ENCODE data around the gene ACSS3. TPM values are rescaled to one million over a fixed set of nuclear protein-coding genes. Genes with fewer than 3 reads are reported as not detected.
"Not testable (repeated sequence)": the region's sequence is repeated elsewhere in the genome, so short reads cannot be mapped to it uniquely, and the experiment has no call there.

ACSS3 gene
- total RNA-seq, 1 donor from 2014 or later, result 1.1 TPM

DNA sequence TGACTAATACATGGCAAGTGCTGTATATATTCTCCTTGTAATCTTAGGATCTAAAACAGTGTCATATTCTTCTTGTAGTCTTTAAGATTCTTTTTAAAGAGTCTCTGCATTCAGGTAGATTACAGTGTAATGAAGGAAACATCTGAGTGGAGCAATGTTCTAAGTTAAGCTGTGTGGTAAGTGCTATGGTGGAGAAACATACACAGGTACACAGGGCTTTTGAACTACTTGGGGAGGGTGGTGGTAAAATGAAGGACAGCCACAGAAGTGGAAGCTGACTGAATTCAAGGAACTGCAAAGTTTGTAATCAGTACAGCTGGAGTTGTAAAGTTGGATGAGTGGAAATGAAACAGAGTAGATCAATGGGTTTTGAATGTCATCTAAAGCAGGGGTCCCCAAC is 27.8 kb downstream of the ACSS3 start:
- DNase-seq (ENCODE audit: low read depth), result no peak
- TF ChIP-seq, protein P1, sequence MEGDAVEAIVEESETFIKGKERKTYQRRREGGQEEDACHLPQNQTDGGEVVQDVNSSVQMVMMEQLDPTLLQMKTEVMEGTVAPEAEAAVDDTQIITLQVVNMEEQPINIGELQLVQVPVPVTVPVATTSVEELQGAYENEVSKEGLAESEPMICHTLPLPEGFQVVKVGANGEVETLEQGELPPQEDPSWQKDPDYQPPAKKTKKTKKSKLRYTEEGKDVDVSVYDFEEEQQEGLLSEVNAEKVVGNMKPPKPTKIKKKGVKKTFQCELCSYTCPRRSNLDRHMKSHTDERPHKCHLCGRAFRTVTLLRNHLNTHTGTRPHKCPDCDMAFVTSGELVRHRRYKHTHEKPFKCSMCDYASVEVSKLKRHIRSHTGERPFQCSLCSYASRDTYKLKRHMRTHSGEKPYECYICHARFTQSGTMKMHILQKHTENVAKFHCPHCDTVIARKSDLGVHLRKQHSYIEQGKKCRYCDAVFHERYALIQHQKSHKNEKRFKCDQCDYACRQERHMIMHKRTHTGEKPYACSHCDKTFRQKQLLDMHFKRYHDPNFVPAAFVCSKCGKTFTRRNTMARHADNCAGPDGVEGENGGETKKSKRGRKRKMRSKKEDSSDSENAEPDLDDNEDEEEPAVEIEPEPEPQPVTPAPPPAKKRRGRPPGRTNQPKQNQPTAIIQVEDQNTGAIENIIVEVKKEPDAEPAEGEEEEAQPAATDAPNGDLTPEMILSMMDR (IDR thresholded peaks at IDR 0.05; ENCODE audit: insufficient read depth, low read length, severe bottlenecking), result no peak
- no peaks in the 10 kb centered on the region for H3K27me3 ChIP-seq (ENCODE audit: control insufficient read depth, insufficient read depth, low read length)
- H3K36me3 ChIP-seq (ENCODE audit: control insufficient read depth, insufficient read depth, low read length), result no peaks in the 10 kb centered on the region
- no peak overlapping the region for H3K4me3 ChIP-seq (ENCODE audit: low read depth, low read length)
- FAIRE-seq, result no peak

DNA sequence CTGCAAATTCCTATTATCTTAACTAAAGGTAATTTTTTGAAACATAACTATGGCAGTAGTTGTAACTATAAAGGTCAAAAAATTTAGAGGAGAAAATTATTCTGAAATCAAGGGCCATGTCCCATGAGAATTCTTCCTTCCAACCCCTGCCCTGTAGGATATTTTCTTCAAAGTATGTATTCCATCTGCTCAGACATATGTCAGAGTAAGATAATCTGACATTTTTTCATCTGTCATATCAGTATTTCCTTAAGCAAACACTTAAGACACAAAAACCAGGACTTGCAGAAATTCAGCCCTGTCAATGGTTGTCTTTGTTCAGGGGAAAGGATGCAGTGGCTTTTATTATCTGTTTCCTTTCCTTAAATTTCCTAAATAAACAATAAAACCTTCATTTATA is 36.3 kb downstream of the ACSS3 start:
- Histone ChIP-seq H3K36me3 (ENCODE audit: control insufficient read depth, insufficient read depth, low read length) (no peaks in the 10 kb centered on the region), H3K27me3 (ENCODE audit: control insufficient read depth, insufficient read depth, low read length) (no peaks in the 10 kb centered on the region), H3K4me3 (ENCODE audit: low read depth, low read length) (no peak overlapping the region)
- TF ChIP-seq, protein P1 (IDR thresholded peaks at IDR 0.05; ENCODE audit: insufficient read depth, low read length, severe bottlenecking), result no peak
- no peak for DNase-seq (ENCODE audit: low read depth)
- no peak for FAIRE-seq

DNA sequence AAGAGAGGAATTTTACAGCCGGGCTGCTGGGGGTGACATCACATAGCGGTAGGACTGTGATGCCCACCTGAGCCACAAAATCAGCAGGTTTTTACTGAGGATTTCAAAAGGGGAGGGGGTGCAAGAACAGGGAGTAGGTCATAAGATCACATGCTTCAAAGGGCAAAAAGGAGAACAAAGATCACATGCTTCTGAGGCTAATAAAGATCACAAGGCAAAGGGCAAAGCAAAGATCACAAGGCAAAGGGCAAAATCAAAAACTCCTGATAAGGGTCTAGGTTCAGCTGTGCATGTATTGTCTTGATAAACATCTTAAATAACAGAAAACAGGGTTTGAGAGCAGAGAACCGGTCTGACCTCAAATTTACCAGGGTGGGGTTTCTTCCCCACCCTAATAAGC is 41.2 kb downstream of the ACSS3 start:
- H3K36me3 ChIP-seq (ENCODE audit: control insufficient read depth, insufficient read depth, low read length); FAIRE-seq; H3K4me3 ChIP-seq (ENCODE audit: low read depth, low read length); H3K27me3 ChIP-seq (ENCODE audit: control insufficient read depth, insufficient read depth, low read length); DNase-seq (ENCODE audit: low read depth): not testable (repeated sequence)

DNA sequence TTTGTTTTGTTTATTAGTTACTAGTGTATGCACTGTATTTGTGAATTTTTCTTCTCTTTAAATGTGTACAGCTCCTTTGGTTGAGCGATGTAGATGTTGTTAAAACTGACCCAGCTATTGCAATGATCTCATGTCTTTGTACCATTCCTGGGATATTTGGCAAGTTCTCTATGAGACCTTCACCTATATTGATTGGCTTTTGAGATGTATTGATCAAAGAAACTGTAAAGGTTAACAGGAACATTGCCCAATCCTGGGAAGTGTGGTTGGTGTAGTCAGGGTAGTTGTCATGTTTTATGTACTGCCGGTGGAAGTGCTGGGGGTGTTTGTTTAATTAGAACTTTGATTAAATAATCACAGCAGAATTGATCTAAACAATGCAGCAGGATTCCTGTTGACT is 43.1 kb downstream of the ACSS3 start:
- DNase-seq (ENCODE audit: low read depth) (no peak), FAIRE-seq (no peak)
- TF ChIP-seq, protein P1 (IDR thresholded peaks at IDR 0.05; ENCODE audit: insufficient read depth, low read length, severe bottlenecking), result no peak
- H3K27me3 ChIP-seq (ENCODE audit: control insufficient read depth, insufficient read depth, low read length), result no peaks in the 10 kb centered on the region
- H3K4me3 ChIP-seq (ENCODE audit: low read depth, low read length), result no peak overlapping the region
- H3K36me3 ChIP-seq (ENCODE audit: control insufficient read depth, insufficient read depth, low read length), result no peaks in the 10 kb centered on the region

DNA sequence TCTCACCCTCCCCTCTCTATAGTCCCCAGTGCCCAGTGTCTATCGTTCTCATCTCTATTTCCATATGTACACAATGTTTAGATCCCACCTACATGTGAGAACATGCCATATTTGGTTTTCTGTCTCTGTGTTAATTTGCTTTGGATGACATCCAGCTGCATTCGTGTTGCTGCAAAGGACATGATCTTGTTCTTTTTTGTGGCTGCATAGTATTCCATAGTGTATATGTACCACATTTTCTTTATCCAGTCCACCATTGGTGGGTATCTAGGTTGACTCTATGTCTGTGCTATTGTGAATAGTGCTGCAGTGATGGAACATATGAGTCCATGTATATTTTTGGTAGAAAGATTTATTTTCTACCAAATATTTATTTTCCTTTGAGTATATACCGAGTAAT is 45.7 kb downstream of the ACSS3 start:
- Histone ChIP-seq H3K27me3 (ENCODE audit: control insufficient read depth, insufficient read depth, low read length) (no peaks in the 10 kb centered on the region), H3K4me3 (ENCODE audit: low read depth, low read length) (no peak overlapping the region), H3K36me3 (ENCODE audit: control insufficient read depth, insufficient read depth, low read length) (no peaks in the 10 kb centered on the region)
- DNase-seq (ENCODE audit: low read depth) (no peak), FAIRE-seq (no peak)
- TF ChIP-seq, protein P1 (IDR thresholded peaks at IDR 0.05; ENCODE audit: insufficient read depth, low read length, severe bottlenecking), result no peak

DNA sequence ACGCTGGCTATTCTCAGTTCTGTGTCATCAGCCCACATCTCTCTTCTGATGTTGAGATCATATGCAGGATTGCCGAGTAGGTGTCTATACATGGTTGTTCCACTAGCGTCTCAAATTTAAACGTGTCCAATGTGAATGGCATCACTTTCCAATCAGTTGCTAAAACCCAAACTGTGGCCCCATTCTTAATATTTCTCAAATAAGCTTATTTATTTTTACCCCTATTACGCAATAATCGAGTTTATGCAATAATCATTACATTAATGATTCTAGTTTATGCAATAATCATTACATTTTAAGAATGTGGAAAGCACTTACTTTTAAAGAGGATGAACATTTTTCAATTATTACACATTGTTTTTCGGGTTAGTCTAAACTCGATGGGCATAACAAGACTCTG is 47.8 kb downstream of the ACSS3 start:
- Histone ChIP-seq H3K36me3 (ENCODE audit: control insufficient read depth, insufficient read depth, low read length) (no peaks in the 10 kb centered on the region), H3K27me3 (ENCODE audit: control insufficient read depth, insufficient read depth, low read length) (no peaks in the 10 kb centered on the region), H3K4me3 (ENCODE audit: low read depth, low read length) (no peak overlapping the region)
- DNase-seq (ENCODE audit: low read depth) (no peak), FAIRE-seq (no peak)
- TF ChIP-seq, protein P1 (IDR thresholded peaks at IDR 0.05; ENCODE audit: insufficient read depth, low read length, severe bottlenecking), result no peak

Data from bronchial epithelial cell (primary cell).